Right cardiac atrium (tissue), 5 donors: Measurements from ENCODE around the gene EPB41L4A. TPM values are rescaled to one million over a fixed set of nuclear protein-coding genes. Genes with fewer than 3 reads are reported as not detected.
"Not testable (repeated sequence)": the region's sequence is repeated elsewhere in the genome, so short reads cannot be mapped to it uniquely, and the experiment has no call there.

Experiments
- ATAC-seq, 2 donors: fragments of 200-7000 bp; cut with Tn5 transposase; one replicate each; pipeline versions ENCODE4 v1.8.0 to v1.9.1; 2020; ENCODE audit warnings: moderate library complexity in 2 of 2, mild to moderate bottlenecking in 1 of 2
- DNase-seq, 3 donors: peaks; one replicate each; pipeline ENCODE4 v3.0.0-alpha.2; 2020
- H3K27ac ChIP-seq: one replicate; pipeline ENCODE4 v1.5.1; 2013; ENCODE audit warnings: mild to moderate bottlenecking, low read length, control low read depth, moderate library complexity
- H3K27me3 ChIP-seq: one replicate; pipeline ENCODE4 v1.6.1; 2013; ENCODE audit not compliant: control insufficient read depth, insufficient read depth
- H3K4me1 ChIP-seq: one replicate; pipeline ENCODE4 v1.6.1; 2013; ENCODE audit warnings: low read length; ENCODE audit not compliant: control insufficient read depth, insufficient read depth
- H3K4me3 ChIP-seq: one replicate; pipeline ENCODE4 v1.5.1; 2013; ENCODE audit warnings: low read length, control low read depth
- H3K9me3 ChIP-seq: one replicate; pipeline ENCODE4 v1.6.1; 2013; ENCODE audit warnings: low read length; ENCODE audit not compliant: control insufficient read depth
- WGBS: extraction: QIAGEN DNeasy Blood & Tissue Kit; methylation state at CpG from one replicate; pipeline ENCODE4 v1.1.7; 2013; 5-methylcytosine and 5-hydroxymethylcytosine counted together
- intact Hi-C, 4 donors: fragments of 100-400 bp; cut with DNase I; formaldehyde crosslinking; loops; one replicate each; pipeline versions ENCODE4 v1.11.0 to v1.14.0; 2022 to 2023
- polyA plus RNA-seq: library from polyadenylated mRNA; stranded (reverse); fragments of 200-250 nt; gene quantifications from one replicate; pipeline ENCODE4 v1.2.3, GENCODE V29; 2013
- total RNA-seq, 4 donors: library from RNA; stranded (reverse); fragmentation: NEBNext Ultra II Directional; extraction: Animal tissue kit (Norgen Biotek cat#: 25700); gene quantifications; one replicate each; pipeline ENCODE4 v1.2.1, GENCODE V29; 2021
- donor health status: healthy with polysubstance abuse.
- donor health status: DM: no; HTN: yes; CAD: no.
- donor health status: DM: no; HTN: no; CAD: no.
- donor health status: DM: no; HTN: yes; CAD: no; lungs with severe emphysema.
- donor health status: DM: yes; HTN: yes; CAD: no.

EPB41L4A gene
- total and polyA plus RNA-seq, 5 donors, result 9.2 to 43.7 (median 27.2) TPM

DNA sequence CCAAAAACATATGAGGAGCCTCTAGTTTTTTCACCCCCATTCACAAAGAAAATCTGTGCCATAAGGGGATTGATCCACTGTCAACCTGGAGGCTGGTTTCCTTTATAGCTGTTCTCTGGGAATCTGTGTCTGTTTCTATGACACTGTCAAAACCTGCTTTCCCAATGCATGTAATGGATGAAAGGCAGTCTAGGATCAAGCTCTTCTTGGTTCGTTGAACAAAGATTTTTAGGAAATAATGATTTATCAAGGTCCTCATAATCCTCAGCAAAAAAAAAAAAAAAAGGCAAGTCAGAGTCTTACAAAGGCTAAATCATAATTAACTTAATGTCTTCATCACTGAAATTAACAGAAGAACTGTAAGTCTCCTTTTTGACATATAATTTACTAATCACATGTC lies 16.0 kb downstream of the EPB41L4A start:
- 77% methylated on average over 1 of the region's 1 CpG for WGBS
- Histone ChIP-seq H3K4me3 (no peak overlapping the region), H3K27ac (no peak overlapping the region), H3K4me1 (peaks cover 10% of the 10 kb centered on the region), H3K9me3 (no peaks in the 10 kb centered on the region), H3K27me3 (no peaks in the 10 kb centered on the region)
- ATAC-seq (no peak), DNase-seq (no peak)
- intact Hi-C loops, result no loop called here

DNA sequence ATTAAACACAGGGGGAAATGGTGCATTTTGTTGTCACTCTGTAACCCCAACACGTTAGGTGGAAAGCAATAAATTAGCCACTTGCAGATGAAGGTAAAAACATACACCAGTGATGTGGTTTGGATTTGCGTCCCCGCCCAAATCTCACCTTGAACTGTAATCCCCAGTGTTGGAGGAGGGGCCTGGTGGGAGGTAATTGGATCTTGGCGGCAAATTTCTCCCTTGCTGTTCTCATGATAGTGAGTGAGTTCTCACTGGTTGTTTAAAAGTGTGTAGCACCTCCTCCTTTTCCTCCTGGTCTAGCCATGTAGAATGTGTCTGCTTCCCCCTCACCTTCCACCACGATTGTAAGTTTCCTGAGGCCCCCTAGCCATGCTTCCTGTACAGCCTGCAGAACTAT lies 17.2 kb downstream of the EPB41L4A start:
- 88% methylated on average over 5 of the region's 5 CpGs for WGBS

DNA sequence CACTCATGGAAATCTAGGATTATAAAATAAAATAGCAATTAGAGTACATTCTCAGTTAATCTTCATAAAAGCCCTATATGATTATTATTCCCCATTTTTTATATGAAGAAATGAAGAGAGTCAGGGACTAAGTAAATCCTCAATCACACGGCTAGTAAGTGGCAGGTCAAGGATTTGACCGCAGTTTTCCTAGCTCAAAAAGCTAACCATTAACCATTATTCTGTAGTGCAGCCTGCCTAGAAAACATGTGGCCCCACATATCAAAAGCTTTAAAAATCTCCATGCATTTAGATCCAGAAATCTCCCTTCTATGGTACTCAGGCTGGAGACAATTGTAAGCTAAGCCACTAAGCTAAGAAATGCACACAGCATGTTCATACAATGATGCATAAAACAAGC lies 21.4 kb downstream of the EPB41L4A start:
- Histone ChIP-seq H3K27me3 (no peaks in the 10 kb centered on the region), H3K9me3 (no peaks in the 10 kb centered on the region), H3K27ac (no peak overlapping the region), H3K4me3 (no peak overlapping the region), H3K4me1 (peaks cover 1% of the 10 kb centered on the region)
- ATAC-seq (no peak), DNase-seq (no peak)
- 96% methylated on average over 2 of the region's 2 CpGs for WGBS
- intact Hi-C loops, result no loop called here

More for the DNA sequence above, 17.2 kb downstream of the EPB41L4A start:
- no peak overlapping the region for H3K27ac ChIP-seq
- H3K4me1 ChIP-seq, result peaks cover 10% of the 10 kb centered on the region
- H3K9me3 ChIP-seq, result no peaks in the 10 kb centered on the region
- intact Hi-C loops, result no loop called here
- H3K4me3 ChIP-seq, result no peak overlapping the region
- ATAC-seq (no peak), DNase-seq (no peak)
- no peaks in the 10 kb centered on the region for H3K27me3 ChIP-seq

DNA sequence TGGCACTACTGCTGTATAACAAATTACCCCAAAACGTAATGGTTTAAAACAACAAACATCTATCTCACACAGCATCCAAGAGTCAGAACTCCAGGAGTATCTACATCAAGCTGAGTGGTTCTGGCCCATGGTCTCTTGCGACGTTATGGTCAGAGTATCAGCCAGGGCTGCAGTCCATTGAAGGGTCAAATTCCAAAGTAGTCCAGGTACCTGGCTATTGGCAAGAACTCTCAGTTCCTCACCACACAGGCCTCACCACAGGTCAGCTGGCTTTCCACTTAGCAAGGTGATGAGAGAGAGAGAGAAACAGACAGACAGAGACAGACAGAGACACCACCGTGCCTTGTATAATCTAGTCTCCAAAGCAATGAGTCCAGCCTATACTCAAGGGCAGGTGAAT lies 22.6 kb downstream of the EPB41L4A start:
- intact Hi-C loops, result no loop called here
- ATAC-seq (no peak), DNase-seq (no peak)
- Histone ChIP-seq H3K4me1 (peaks cover 1% of the 10 kb centered on the region), H3K27ac (no peak overlapping the region), H3K4me3 (no peak overlapping the region), H3K27me3 (no peaks in the 10 kb centered on the region), H3K9me3 (no peaks in the 10 kb centered on the region)
- 92% methylated on average over 4 of the region's 4 CpGs for WGBS

DNA sequence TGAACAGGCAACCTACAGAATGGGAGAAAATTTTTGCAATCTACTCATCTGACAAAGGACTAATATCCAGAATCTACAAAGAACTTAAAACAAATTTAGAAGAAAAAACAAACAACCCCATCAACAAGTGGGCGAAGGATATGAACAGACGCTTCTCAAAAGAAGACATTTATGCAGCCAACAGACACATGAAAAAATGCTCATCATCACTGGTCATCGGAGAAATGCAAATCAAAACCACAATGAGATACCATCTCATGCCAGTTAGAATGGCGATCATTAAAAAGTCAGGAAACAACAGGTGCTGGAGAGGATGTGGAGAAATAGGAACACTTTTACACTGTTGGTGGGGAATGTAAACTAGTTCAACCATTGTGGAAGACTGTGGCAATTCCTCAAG lies 23.8 kb downstream of the EPB41L4A start:
- H3K9me3 ChIP-seq, H3K4me1 ChIP-seq, H3K27ac ChIP-seq, intact Hi-C loops, H3K27me3 ChIP-seq, DNase-seq, H3K4me3 ChIP-seq, ATAC-seq: not testable (repeated sequence)
- WGBS, result 95% methylated on average over 4 of the region's 4 CpGs

DNA sequence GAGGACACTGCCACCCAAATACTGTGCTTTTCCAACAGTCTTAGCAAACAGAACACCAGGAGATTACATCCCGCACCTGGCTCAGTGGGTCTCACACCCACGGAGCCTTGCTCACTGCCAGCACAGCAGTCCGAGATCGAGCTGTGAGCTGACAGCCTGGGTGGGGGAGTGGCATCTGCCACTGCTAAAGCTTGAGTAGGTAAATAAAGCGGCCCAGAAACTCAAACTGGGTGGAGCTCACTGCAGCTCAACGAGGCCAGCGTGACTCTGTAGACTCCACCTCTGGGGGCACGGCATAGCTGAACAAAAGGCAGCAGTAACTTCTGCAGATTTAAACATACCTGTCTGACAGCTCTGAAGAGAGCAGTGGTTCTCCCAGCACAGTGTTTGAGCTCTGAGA lies 28.8 kb downstream of the EPB41L4A start:
- no peak for DNase-seq
- ATAC-seq, result peak in 1 of 2 donors; percentile 48
- no peaks in the 10 kb centered on the region for H3K27me3 ChIP-seq
- H3K4me3 ChIP-seq, result no peak overlapping the region
- peaks cover 2% of the 10 kb centered on the region for H3K4me1 ChIP-seq
- H3K27ac ChIP-seq, result no peak overlapping the region
- intact Hi-C loops, result no loop called here
- 65% methylated on average over 8 of the region's 8 CpGs for WGBS
- H3K9me3 ChIP-seq, result no peaks in the 10 kb centered on the region

DNA sequence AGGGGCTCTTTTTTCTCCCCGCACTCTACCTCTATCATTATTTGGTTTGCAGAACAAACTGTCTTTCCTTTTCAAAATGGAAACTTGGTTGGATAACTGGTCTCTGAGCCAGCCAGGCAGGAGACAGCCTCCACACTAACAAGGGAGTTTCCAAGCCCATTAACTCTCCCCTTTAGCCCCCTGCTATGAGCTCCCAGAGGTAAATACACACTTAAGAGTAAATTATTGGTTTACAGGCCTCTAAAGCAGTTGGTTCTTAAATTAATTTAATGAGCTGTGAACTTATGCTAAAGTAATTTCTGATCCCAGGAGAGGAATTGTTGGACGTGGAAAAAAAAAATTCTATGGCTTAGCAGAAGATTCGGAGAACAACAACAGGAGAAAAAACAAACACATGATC lies 30.3 kb downstream of the EPB41L4A start:
- H3K27ac ChIP-seq, result no peak overlapping the region
- 72% methylated on average over 3 of the region's 3 CpGs for WGBS
- DNase-seq (no peak), ATAC-seq (no peak)
- no peaks in the 10 kb centered on the region for H3K27me3 ChIP-seq
- H3K9me3 ChIP-seq, result no peaks in the 10 kb centered on the region
- intact Hi-C loops, result no loop called here
- peaks cover 5% of the 10 kb centered on the region for H3K4me1 ChIP-seq
- H3K4me3 ChIP-seq, result no peak overlapping the region

DNA sequence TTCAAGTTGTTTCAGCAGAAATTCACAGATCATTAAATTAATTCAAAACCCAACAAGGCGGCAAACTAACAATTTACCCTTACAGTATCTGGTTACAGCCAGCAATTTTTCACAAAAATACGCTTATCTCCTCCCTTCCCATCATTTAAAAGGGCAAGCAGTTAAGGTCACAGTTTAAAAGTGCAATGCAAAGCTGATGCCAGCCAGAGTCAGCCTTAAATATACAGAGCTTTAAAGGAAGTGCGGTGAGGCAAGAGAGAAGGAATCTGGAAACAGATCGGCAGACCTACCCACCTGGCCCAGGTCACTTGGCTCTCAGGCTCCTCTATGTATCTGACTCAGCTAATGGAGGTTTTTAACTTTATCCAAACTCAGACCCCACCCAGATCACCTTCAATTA lies 31.0 kb downstream of the EPB41L4A start:
- Histone ChIP-seq H3K27ac (no peak overlapping the region), H3K9me3 (no peaks in the 10 kb centered on the region), H3K4me3 (no peak overlapping the region), H3K4me1 (peaks cover 5% of the 10 kb centered on the region), H3K27me3 (no peaks in the 10 kb centered on the region)
- intact Hi-C loops, result no loop called here
- peak in 1 of 2 donors; percentile 32 for ATAC-seq
- DNase-seq, result no peak
- 81% methylated on average over 4 of the region's 4 CpGs for WGBS

DNA sequence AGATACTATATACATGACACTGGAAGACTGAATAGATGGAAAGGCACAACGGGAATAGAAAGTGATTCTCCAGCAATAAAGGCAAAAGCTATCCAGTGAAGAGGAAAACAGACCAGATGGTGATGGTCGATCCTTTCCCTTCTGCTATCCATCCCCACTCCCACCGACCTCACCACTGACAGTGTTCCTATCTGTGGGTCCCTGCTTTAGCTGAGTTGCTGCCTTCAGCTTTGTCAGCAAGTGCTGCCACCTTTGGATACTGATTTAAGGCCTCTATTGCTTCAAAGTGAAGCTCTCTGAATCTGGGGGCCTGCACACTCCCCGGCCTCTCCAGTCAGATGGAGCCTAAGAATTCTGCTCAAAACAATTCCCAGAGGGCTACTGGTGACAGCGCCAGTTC lies 32.3 kb downstream of the EPB41L4A start:
- DNase-seq (peak in 1 of 3 donors; percentile 15), ATAC-seq (peak in 1 of 2 donors; percentile 31)
- peaks cover 5% of the 10 kb centered on the region for H3K4me1 ChIP-seq
- no peaks in the 10 kb centered on the region for H3K9me3 ChIP-seq
- H3K27me3 ChIP-seq, result no peaks in the 10 kb centered on the region
- 66% methylated on average over 5 of the region's 5 CpGs for WGBS
- intact Hi-C loops, result no loop called here
- no peak overlapping the region for H3K4me3 ChIP-seq
- H3K27ac ChIP-seq, result no peak overlapping the region

DNA sequence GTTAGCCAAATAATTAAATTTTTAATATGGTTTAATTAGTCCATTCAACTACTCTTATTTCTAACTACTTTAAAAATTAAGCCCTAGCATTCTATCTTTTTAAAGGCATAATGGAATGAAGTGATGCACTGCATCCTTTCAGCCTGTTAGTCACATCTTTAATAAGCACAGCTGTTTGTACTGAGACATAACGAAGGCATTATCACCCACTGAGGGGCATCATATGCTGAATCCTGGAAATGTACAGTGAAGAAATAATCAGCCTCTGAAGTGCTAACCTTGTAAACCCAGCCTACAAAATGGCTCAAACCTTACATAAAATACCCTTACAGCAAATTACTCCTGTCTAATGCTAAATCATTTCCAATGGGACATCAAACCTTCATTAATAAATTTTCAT lies 33.1 kb downstream of the EPB41L4A start:
- ATAC-seq, result no peak
- H3K4me3 ChIP-seq, result no peak overlapping the region
- intact Hi-C loops, result no loop called here
- H3K27me3 ChIP-seq, result no peaks in the 10 kb centered on the region
- 79% methylated on average over 1 of the region's 1 CpG for WGBS
- no peaks in the 10 kb centered on the region for H3K9me3 ChIP-seq
- peaks cover 8% of the 10 kb centered on the region for H3K4me1 ChIP-seq
- no peak for DNase-seq
- no peak overlapping the region for H3K27ac ChIP-seq

DNA sequence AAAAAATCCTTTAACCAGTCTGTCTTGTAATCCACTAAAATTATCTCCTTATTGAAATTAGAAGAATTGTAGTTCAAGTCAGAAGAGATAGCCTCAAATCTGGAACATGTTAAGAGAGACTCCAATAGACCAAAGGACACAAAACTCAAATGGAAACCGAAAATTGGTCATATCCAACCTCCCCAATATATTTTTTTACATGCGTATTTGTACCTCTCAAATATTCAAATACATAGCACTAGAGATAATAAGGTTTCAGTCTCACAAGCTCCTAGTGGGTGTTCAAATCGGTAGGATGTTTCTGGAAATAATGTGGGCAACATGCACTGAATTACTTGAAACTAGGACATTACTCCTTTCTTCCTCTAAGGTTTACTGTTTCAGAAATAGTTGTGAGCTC lies 33.5 kb downstream of the EPB41L4A start:
- H3K4me3 ChIP-seq, result no peak overlapping the region
- intact Hi-C loops, result no loop called here
- no peaks in the 10 kb centered on the region for H3K9me3 ChIP-seq
- 93% methylated on average over 3 of the region's 3 CpGs for WGBS
- H3K27me3 ChIP-seq, result no peaks in the 10 kb centered on the region
- ATAC-seq, result no peak
- H3K4me1 ChIP-seq, result peaks cover 11% of the 10 kb centered on the region
- DNase-seq, result no peak
- H3K27ac ChIP-seq, result no peak overlapping the region

DNA sequence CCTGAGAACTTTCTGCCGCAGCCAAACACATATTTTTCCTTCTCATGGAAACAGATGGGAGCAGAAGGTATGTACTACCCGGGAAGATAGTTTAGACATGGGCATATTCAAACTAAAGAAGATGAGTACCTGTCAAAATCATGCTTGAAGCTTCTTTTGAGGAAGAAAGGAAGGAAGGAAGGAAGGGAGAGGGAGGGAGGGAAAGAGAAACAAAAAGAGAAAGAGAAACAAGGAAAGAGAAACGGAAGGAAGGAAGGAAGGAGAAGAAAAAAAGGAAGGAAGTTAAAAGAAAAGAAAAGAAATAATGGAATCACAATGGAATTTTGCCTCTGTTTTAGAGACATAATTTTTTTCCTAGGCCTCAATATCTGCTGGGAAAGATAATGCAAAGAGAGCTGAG lies 34.6 kb downstream of the EPB41L4A start:
- ATAC-seq, result no peak
- intact Hi-C loops, result no loop called here
- peaks cover 11% of the 10 kb centered on the region for H3K4me1 ChIP-seq

More for the DNA sequence above, 34.6 kb downstream of the EPB41L4A start:
- H3K9me3 ChIP-seq, result no peaks in the 10 kb centered on the region
- H3K4me3 ChIP-seq, result no peak overlapping the region
- WGBS, result 76% methylated on average over 3 of the region's 3 CpGs
- no peaks in the 10 kb centered on the region for H3K27me3 ChIP-seq
- no peak overlapping the region for H3K27ac ChIP-seq
- no peak for DNase-seq
